AG04450 (cell line): ENCODE measurements around the gene MOB2. TPM values are rescaled to one million over a fixed set of nuclear protein-coding genes. Genes with fewer than 3 reads are reported as not detected.

Experiments
- CTCF ChIA-PET: fragments of 300-600, 350-600 bp; formaldehyde crosslinking; extraction: SDS; loops from one replicate; lab custom pipeline; 2022; ENCODE audit warnings: antibody characterized with exemption, inconsistent platforms; lab: Charles Lee
- POLR2A ChIA-PET: fragments of 350-600 bp; formaldehyde crosslinking; extraction: SDS; loops from one replicate; lab custom pipeline; 2021; ENCODE audit warnings: antibody characterized with exemption, inconsistent platforms; lab: Yijun Ruan, JAX
- DNase-seq: peaks from one replicate; pipeline ENCODE4 v3.0.0-alpha.2; 2011; ENCODE audit warnings: low read depth, low spot score
- H3K27ac ChIP-seq: one replicate; pipeline ENCODE4 v1.5.1; 2012; ENCODE audit warnings: low read depth, low read length, control low read depth
- H3K27me3 ChIP-seq: one replicate; pipeline ENCODE4 v1.6.0; 2012; ENCODE audit warnings: low read length; ENCODE audit not compliant: control insufficient read depth, insufficient read depth
- H3K4me3 ChIP-seq: 2 replicates; pipeline ENCODE4 v1.5.1; 2011; ENCODE audit warnings: mild to moderate bottlenecking, low read depth, low read length, control low read depth
- H3K9me3 ChIP-seq: 2 replicates; pipeline ENCODE4 v1.5.1; 2012; ENCODE audit warnings: low read length; ENCODE audit not compliant: control insufficient read depth, insufficient read depth
- CTCF ChIP-seq: IDR thresholded peaks from 2 replicates; pipeline ENCODE4 v1.5.1; 2011; ENCODE audit warnings: low read depth, low read length, control low read depth, inconsistent platforms
- polyA plus RNA-seq: library from polyadenylated mRNA; depleted of rRNA; stranded (reverse); fragments of >200 nt; gene quantifications from 2 replicates; pipeline ENCODE4 v1.2.3, GENCODE V29; 2011

The MOB2 gene
- polyA plus RNA-seq, 1 experiment, result 19.9 TPM

- no peak for DNase-seq
- ChIA-PET POLR2A (no interaction called here), CTCF (no interaction called here)
- no peaks in the 10 kb centered on the region for H3K9me3 ChIP-seq
- TF ChIP-seq CTCF, result no peak
- H3K27ac ChIP-seq, result no peak overlapping the region
- no peak overlapping the region for H3K4me3 ChIP-seq
- H3K27me3 ChIP-seq, result no peaks in the 10 kb centered on the region
These were observed 42.1 kb upstream of the MOB2 start for GRCh38 chr11:1528710-1529109.

GRCh38 chr11:1526785-1527184, 40.2 kb upstream of the MOB2 start:
- H3K27ac ChIP-seq, result no peak overlapping the region
- no peak for DNase-seq
- no peak for TF ChIP-seq CTCF
- no peaks in the 10 kb centered on the region for H3K9me3 ChIP-seq
- H3K27me3 ChIP-seq, result no peaks in the 10 kb centered on the region
- CTCF ChIA-PET, result interaction anchor here (1.5 kb wide), 1 partner anchor 12 kb away, joined by 3 read pairs; no protein-coding TSS in a partner anchor
- H3K4me3 ChIP-seq, result no peak overlapping the region
- POLR2A ChIA-PET, result no interaction called here

GRCh38 chr11:1523779-1524178, 37.2 kb upstream of the MOB2 start:
- CTCF ChIA-PET, result no interaction called here
- Histone ChIP-seq H3K9me3 (no peaks in the 10 kb centered on the region; the same call in 1 of the 2 replicates), H3K27ac (no peak overlapping the region), H3K4me3 (no peak overlapping the region), H3K27me3 (no peaks in the 10 kb centered on the region)
- TF ChIP-seq CTCF, result no peak
- POLR2A ChIA-PET, result no interaction called here
- no peak for DNase-seq

- no peak for TF ChIP-seq CTCF
- CTCF ChIA-PET, result no interaction called here
- H3K27me3 ChIP-seq, result no peaks in the 10 kb centered on the region
- no peak overlapping the region for H3K27ac ChIP-seq
- DNase-seq, result no peak
- H3K4me3 ChIP-seq, result no peak overlapping the region
- POLR2A ChIA-PET, result no interaction called here
- H3K9me3 ChIP-seq, result no peaks in the 10 kb centered on the region; the same call in 1 of the 2 replicates
These were observed 36.5 kb upstream of the MOB2 start for GRCh38 chr11:1523077-1523476.

- POLR2A ChIA-PET, result no interaction called here
- TF ChIP-seq CTCF, result no peak
- Histone ChIP-seq H3K4me3 (no peak overlapping the region), H3K27ac (no peak overlapping the region), H3K9me3 (no peaks in the 10 kb centered on the region; the same call in 1 of the 2 replicates), H3K27me3 (no peaks in the 10 kb centered on the region)
- CTCF ChIA-PET, result interaction anchor here (0.6 kb wide), 1 partner anchor 242 kb away, joined by 4 read pairs; no protein-coding TSS in a partner anchor
- DNase-seq, result no peak
These were observed 35.5 kb upstream of the MOB2 start for GRCh38 chr11:1522081-1522424.
